GM18907 (cell line): ENCODE data around the gene NAT9.

Experiments
- ATAC-seq: cut with Tn5 transposase; IDR thresholded peaks from one replicate; pipeline ENCODE4 v1.9.1; 2021; ENCODE audit warnings: mild to moderate bottlenecking, moderate library complexity; ENCODE audit not compliant: unreplicated experiment

NAT9 gene

DNA sequence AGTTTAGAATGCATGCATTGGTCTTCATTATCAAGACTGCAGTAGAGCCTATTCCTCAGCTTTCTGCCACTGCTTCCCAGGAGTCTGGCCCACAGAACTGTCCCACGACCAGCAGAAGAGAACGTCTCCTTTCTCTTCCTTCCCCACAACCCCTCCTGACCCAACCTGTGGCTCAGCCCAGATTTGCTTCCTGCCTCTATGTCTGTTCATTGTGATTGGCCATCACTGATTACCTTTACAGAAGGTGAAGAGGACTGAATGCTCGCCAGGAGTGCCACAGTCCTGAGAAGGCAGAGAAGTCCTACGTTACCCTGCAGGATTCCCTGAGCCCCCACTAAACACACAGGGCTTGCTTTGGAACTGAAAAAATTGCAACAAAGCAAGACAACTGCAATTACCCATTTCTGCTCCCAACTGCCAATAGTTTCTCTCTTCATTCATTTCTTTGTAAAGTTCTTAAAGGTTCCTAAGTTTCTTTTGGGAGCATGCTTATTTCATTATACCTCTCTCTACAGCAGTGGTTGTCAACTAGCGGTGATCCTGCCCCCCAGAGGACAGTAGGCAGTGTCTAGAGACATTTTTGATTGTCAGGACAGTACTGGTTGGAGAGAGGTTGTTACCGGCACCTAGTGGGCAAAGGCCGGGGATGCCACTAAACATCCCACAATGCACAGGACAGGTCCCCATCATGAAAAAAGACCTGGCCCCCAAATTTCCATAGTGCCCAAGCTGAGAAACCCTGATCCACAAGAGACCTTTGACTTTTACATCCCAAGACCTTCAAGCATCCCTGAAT lies 4.5 kb upstream of the NAT9 start:
- ATAC-seq, result no peak

DNA sequence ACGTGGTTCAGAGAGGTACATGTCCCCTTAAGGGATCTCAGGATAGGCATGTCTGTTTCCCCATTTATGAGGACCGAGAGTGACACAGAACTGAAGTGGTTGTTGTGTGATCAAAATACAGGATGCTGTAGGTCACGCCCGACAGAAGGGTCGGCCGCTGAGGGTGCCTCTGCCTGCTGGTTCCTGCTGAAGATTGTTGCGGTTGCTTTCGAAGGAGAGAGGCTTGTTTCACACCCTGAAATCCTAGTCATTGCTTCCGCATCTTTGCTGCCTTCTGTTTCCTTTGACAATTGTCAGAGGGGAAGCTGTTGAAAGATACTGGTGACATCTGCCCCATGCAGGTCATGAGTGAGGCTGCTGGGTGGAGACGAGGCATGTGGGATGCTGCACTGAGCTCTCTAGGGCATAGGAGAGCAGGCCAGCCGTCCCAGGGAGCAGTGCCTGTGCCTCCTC lies 3.8 kb upstream of the NAT9 start:
- peak; percentile 55 for ATAC-seq

DNA sequence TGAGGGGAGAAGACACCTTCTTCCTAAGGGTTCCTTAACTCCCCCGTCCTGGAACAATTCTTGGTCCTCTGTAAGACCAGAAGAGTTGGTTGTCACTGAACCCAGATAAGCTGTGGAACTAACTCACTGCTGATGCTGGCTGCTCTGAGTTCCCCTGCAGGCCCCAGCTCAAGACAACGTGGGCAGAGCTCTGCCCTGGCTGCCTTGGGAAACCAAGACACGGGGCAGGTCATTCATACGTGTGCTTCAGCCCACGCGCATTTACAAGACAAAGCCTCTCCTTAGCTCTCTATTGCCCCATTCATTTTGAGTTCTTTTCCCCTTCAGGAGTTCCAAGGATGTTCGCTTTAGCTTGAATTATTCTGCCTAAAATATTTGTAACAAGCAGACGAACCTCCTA lies 3.4 kb upstream of the NAT9 start:
- ATAC-seq, result no peak

DNA sequence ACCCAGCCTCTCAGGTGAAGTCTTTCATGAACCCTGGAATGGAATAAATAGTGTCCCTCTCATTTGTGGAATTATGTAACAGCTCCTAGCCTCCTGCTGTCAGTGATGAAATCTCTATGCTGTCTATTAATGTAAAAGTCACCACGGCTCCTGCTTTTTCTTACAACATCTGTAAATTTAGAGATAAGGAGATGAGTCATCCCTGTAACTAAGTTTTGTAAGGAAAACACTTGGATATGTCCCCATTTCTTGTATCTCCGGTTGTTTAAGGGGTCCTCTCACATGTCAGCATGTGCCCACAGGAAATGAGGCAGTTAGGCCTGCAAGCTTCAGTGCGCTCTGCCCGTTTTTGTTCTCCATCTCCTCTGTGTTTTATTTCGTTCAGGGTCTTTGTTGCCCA lies 2.8 kb upstream of the NAT9 start:
- no peak for ATAC-seq

DNA sequence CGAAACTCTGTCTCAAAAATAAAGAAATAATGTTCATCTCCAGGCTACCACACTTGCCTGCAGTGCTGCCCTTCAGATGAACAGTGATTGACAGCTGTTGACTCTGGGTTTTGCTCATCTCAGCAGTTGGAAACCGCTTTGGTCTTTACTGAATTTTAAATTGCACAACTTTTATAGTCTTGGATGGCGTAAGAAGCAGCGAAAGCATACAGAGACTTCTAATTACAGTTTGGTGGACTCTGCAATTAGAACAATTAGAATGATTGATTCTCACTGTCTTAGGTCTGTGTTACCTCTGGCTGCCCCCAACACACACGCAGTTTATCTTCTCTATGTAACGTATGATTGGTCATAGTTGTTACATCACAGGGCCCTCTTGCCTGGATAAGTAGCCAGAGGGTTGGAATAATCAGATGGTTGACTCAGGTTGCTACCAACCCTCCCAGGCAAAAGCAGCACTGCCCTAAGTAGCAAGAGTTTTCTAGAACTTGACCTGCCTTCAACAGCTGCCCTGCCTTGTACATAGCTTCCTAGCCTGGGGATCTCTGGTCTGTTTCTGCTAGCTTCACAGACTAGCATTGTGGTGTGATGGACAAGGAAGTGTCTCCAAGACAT lies 1.9 kb upstream of the NAT9 start:
- no peak for ATAC-seq

DNA sequence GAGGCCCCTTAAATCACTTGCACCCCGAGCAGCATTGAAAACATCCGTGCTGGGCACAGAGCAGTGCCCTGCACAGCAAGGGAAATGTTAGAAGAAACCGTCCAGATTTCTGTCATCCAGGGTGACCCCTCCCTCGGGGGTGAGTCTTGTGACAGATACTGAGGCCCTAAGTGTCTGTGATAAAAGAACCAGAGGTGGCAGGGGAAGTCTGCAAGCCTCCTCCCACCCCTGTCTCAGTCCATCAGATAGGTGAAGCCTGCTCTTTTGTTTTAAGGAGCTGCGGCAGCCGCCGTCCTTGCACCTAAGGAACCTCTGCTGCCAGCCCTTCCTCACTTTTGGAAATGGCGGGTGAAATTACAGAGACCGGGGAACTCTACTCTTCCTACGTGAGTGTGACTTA lies 845 bp upstream of the NAT9 start:
- no peak for ATAC-seq

DNA sequence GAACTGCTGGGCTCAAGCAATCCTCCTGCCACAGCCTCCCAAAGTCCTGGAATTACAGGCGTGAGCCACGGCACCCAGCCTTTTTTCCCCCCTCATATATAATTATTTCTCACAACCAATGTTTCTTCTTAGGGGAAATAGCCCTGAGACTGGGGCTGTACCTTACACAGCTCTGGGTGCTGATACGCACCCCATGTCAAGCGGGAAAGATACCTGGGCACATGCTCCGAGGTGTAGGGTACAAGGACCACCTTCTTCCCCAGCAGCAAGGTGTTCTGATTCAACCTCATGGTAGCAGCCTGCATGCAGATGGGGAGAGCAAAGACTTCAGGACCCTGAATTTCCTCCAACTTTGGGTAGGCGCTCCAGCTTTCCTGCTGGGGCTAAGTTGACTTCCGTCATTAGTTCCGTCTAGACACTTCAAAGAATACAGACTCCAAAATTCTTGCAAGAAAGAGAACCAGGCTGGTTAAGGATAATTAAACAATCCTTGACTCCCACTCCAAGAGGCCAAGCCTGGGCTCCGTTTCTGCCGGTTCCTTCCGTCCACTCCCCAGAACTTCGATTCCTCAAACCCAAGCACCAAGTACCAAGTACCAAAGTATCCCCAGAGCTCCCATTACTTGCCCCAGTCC lies 619 bp downstream of the NAT9 start:
- ATAC-seq, result no peak

DNA sequence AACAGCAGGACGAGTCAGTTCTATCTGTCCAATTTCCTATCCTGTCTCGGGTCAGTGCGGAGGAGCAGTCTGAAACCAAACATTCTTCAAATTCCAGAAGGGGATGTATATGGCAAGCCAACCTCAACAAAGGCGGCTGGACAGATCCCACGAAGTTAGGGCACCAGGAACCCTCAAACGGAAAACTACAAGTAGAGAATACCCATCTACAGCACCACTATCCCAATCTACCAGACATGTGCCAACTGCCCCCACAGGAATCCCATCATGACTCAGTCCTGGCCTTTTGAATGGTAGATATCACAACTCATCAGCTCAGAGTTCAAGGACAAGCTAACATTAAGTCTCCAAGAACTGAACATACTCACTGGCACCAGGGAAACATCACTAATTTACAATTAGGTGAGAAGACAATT lies 2.3 kb downstream of the NAT9 start:
- ATAC-seq, result no peak

DNA sequence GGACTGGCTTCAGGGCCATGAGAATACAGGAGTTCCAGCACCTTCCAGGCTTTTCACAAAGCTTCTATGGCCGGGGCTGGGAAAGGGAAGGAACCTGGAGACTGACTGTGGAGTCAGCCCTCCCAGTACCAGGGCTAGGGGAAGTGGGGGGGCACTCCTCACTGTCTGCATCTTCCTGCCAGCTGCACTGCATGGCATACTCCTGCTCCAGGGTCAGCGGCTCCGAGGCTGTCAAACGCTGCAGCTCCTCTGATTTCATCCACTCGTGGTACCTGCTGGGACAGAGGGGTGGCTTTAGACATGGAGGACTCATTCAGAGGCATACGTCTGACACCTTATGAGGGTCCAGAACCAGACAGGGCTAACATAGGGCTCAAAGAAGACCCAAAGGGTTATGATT lies 2.7 kb downstream of the NAT9 start:
- ATAC-seq, result no peak

DNA sequence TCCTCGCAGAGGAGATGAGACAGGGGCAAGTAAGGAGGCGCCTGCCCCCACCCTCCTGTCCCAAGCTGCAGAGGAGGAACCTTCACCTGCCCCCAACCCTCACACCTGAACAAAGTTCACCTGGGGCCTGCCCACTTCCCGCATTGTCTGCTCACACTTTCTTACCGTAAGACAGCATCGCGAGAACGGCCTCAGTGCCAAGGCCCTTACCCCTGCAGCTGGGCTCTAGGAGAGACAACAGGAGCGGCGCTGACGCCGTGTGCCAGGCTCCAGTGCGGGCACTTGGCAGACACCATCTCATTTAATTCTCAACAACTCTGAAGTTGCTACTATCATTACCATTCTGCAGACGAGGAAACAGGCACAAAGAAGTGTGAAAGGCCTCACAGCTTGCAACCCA lies 4.1 kb downstream of the NAT9 start:
- no peak for ATAC-seq

DNA sequence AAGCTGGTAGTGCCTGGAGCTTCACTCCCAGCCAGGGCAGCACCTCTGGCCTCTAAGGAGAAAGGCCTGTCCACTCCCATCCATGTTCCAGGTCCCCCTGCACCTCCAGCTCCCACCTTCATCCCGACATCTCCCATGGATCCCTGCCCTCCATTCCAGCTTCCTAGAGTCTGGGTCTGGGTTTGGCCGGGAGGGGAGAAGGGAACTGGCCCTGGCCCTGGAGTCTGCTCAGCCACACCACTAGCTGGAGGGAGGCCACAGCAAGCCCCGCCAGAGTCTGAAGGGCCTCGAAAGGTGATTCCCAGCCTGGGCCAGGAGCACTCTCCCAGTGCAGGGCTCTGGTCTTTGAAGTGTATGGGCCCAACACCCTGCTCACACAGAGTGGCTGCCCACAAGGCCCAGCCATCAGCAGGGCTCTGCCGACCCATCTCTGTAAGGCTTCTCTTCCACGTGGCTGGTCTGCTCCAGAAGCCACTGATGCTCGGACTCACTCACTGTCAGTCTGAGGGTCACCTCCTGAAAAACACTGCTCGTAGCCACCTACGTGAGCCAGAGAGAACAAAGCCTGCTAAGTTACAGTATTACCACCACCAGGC lies 4.7 kb downstream of the NAT9 start:
- ATAC-seq, result no peak

DNA sequence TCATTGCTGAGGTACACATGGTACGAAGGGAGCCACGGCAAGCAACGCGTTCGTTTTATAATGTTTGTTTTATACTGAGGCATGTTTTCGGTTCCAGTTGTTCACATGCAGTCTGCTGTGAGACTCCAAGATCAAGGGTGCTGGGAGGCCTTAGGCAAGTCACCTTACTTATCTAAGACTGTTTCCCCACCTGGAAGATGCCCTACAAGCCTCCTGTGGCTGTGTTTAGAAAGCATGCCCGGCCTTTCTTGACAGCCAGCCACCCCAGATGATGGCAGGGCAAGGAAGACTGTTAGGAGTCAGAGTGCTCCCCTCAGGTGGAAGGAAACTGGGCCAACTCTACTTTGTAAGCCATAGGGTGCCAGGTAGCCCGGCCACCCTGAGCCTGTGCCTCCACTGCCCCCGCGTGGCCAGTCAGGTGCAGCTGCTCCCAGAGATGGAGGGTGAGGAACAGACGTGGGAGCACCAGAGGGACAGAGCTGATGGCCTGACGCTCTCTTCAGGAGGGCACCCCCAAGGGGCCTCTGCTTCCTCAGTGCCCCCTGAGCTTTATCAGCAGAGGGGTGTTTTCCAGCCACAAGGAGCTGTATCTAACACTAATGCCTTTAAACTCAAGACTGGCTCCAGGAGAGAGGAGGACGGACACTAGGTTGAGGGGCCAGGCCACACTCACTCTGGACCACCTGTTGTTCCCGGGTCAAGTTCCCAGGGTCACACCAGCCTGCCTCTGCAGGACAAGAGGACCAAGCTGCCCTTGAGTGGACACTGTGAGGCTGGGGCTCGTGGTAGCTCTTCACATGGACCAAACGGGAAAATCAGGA lies 5.4 kb downstream of the NAT9 start:
- ATAC-seq, result no peak

DNA sequence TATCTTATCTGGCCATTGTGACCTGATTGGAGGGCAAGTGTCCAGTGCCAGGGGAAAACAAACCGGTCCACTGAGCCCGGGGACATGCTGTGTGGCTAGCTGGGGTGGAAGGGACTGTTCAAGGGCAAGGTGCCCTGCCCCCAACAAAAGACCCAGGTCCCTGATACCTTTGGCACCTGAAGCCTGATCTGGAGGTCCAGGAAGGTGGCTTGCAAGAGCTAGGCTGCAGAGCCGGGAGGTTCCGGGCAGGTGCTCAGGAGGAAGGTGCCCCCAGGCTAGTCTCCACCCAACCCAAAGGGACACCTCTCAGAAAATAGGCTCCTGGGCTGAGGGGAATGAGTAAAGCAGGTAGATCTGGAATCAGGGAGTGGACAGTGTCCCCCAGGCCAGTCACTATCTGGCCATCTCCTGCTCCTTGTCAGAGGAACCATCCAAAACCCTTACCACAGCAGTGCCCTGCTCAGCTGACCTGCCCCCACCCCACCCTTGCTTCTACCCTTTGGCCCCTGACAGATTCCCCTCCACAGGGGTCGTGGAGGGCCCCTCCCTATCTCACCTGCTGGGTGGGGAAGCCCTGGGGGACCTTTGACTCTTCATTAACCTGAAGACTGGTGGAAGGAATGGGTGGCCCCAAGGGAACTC lies 6.2 kb downstream of the NAT9 start:
- no peak for ATAC-seq

DNA sequence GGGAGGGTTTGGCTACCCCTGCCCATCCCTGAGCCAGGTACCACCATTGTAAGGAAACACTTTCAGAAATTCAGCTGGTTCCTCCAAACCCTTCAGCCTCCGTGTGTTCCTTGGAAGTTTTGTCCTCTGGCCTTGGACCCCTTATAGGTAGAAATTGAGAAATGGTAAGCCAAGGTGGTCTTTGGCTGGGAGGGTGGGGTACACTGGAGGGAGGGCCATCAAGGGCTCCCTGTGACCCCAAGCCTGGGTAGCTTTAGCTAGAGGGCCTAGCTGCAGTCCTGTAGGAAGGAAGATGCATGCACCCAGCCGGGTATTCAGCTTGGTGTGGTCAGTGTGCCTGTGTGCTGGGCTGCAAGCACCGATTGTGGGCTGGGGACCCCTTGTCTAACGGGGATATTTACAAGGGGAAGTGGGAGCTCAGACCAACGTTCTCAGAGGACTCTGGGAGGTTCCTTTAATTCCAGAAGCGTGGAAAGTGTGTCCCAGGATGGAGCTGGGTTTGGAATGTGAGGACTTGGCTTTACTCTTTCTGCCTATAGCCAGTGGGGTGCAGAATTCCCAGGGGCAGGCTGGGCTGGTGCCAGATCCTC lies 6.8 kb downstream of the NAT9 start:
- ATAC-seq, result no peak

DNA sequence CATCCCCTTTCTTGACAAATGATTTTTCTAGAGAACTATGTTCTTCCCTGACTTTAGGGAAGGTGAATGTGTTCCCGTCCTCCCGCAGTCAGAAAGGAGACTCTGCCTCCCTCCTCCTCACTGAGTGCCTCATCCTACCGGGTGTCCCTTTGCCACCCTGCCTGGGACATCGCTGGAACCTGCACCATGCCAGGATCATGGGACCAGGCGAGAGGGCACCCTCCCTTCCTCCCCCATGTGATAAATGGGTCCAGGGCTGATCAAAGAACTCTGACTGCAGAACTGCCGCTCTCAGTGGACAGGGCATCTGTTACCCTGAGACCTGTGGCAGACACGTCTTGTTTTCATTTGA lies 7.4 kb downstream of the NAT9 start:
- ATAC-seq, result no peak

DNA sequence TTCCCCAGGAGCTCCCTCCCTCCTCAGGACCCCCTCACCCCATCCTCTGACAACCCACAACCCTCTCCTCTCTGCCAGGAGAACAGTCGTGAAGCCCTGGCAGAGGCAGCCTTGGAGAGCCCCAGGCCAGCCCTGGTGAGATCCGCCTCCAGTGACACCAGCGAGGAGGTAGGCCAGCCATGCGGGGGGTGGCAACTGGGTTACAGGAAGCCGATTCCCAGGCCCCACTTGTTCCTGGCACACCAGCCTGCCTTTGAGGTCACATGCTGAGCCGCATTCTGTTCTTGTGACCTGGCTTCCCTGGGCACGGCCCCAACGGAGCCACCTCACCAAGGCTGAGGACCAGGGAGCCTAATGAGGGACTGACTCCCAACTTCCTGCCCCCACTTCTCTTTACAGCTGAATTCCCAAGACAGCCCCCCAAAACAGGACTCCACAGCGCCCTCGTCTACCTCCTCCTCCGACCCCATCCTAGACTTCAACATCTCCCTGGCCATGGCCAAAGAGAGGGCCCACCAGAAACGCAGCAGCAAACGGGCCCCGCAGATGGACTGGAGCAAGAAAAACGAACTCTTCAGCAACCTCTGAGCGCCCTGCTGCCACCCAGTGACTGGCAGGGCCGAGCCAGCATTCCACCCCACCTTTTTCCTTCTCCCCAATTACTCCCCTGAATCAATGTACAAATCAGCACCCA lies 7.9 kb downstream of the NAT9 start:
- no peak for ATAC-seq

DNA sequence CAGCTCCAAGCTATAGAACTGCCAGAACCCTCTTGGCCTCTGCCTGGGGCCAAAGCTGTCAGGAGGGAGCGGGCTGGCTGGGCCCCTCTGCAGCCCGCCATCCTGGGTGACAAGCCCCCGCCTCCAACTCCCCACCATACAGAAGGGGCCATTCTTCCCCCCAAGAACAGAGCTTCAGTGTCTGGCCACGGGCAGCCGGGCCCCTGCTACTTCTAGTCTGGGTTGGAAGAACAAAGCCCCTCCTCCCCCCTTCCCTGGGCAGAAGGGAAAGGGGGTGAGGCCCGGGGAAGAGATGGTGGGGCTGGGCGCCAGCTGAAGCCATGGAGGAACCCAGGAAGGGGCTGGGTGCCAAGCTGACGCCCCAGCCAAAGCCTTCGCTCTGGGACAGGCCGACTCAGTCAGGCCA lies 9.0 kb downstream of the NAT9 start:
- no peak for ATAC-seq

DNA sequence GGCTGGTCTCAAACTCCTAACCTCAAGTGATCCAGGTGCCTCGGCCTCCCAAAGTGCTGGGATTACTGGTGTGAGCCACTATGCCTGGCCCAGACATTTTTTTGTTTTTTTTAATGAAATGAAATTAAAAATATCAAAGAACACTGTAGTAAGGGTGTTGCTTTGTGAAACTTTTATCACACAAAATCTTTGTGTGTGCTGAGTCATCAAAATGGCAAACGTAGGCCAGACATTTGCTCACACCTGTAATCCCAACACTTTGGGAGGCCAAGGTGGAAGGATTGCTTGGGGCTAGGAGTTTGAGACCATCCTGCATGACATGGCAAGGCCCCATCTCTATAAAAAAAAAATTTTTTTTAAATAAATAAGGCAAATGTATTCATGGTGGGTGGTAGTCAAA lies 9.7 kb downstream of the NAT9 start:
- ATAC-seq, result no peak

DNA sequence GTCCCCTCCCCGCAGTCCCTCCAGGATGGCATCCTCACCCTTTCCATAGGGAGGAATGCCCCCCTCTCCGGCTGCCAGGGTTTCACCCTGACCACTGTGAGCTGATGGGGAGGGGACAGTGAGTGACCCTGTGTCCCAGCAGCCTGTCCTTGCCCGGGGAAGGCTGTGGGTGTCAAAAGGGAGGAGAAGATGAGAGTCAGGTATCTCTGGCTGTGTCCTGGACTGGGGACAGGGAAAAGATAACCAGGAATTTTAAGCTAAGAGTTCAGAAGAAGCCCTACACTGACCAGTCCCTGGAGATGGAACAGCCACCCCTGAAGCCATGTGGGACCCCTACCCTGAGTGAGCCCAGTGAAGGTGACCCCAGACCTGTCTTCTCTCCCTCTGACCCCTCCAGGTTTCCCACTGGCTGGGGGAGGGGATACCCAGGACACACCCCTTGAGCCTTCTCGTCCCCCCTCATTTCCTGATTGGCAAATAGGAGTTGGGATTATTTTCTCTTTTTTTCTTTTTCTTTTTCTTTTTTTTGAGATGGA lies 11.3 kb downstream of the NAT9 start:
- no peak for ATAC-seq
